Upper lobe of left lung (tissue), 4 donors: Measurements from ENCODE around the gene ZNG1A.

Experiments
- EP300 ChIP-seq, 4 donors: sonication (generic); formaldehyde crosslinking; IDR thresholded peaks; one replicate each; pipeline ENCODE4 v1.5.1; 2017; ENCODE audit warnings: antibody characterized with exemption in 4 of 4, control low read depth in 2 of 4
- POLR2A ChIP-seq, 4 donors: fragments of 450-650 bp; IDR thresholded peaks; one replicate each; pipeline ENCODE4 v1.5.1; 2016 to 2017; ENCODE audit warnings: antibody characterized with exemption in 4 of 4, mild to moderate bottlenecking in 2 of 4
- TF ChIP-seq, protein P1 (sequence below), 6 experiments: fragments of 450-650 bp in 4 of 6; fragments of 200-600 bp in 2 of 6; sonication (generic) in 2 of 6; IDR thresholded peaks; one replicate each; pipeline ENCODE4 v1.5.1; 2016 to 2019; ENCODE audit warnings: antibody characterized with exemption in 6 of 6

DNA sequence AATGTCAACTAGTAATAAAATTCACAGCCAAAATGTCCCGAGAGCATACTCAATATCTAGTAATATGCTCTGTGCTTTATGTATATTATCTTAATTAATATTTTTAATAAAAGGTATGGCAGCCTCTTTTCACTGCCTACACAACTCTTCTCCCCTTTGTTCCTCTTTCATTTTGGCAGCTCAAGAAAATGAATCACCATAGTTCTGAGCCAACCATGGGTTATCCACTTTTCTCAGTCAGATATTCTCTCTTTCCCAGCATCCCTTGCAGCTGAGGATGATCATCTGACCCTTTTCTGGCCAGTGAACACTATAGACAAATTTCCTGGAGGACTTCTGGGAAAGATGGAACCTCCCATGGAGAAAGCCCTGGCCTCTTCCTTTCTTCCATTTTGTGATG is 27.6 kb upstream of the ZNG1A start:
- TF ChIP-seq, protein P1, sequence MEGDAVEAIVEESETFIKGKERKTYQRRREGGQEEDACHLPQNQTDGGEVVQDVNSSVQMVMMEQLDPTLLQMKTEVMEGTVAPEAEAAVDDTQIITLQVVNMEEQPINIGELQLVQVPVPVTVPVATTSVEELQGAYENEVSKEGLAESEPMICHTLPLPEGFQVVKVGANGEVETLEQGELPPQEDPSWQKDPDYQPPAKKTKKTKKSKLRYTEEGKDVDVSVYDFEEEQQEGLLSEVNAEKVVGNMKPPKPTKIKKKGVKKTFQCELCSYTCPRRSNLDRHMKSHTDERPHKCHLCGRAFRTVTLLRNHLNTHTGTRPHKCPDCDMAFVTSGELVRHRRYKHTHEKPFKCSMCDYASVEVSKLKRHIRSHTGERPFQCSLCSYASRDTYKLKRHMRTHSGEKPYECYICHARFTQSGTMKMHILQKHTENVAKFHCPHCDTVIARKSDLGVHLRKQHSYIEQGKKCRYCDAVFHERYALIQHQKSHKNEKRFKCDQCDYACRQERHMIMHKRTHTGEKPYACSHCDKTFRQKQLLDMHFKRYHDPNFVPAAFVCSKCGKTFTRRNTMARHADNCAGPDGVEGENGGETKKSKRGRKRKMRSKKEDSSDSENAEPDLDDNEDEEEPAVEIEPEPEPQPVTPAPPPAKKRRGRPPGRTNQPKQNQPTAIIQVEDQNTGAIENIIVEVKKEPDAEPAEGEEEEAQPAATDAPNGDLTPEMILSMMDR (IDR thresholded peaks at IDR 0.05) = no peak
- TF ChIP-seq POLR2A (IDR thresholded peaks at IDR 0.05) (no peak), EP300 (IDR thresholded peaks at IDR 0.05) (no peak)
